H9 (cell line): ENCODE data around the gene MMS19. TPM values are rescaled to one million over a fixed set of nuclear protein-coding genes. Genes with fewer than 3 reads are reported as not detected.

ENCODE experiments used
- DNase-seq: peaks from one replicate; pipeline ENCODE4 v3.0.0-alpha.2; 2017
- H2AFZ ChIP-seq: one replicate; pipeline ENCODE4 v1.6.1; 2013; ENCODE audit warnings: mild to moderate bottlenecking, low read length, control low read depth, moderate library complexity
- H2AK5ac ChIP-seq: 2 replicates; pipeline ENCODE4 v1.6.1; 2013; ENCODE audit warnings: low read length, control low read depth, mixed read lengths; ENCODE audit not compliant: insufficient read length
- H2BK120ac ChIP-seq: one replicate; pipeline ENCODE4 v1.6.1; 2013; ENCODE audit warnings: low read depth, mild to moderate bottlenecking, low read length, control low read depth, inconsistent platforms; ENCODE audit not compliant: poor library complexity, severe bottlenecking
- H2BK12ac ChIP-seq: 2 replicates; pipeline ENCODE4 v1.6.1; 2013; ENCODE audit warnings: low read length, control low read depth, mixed read lengths, low read depth; ENCODE audit not compliant: insufficient read length
- H2BK15ac ChIP-seq: 2 replicates; pipeline ENCODE4 v1.6.1; 2013; ENCODE audit warnings: low read depth, low read length, control low read depth
- H2BK20ac ChIP-seq: one replicate; pipeline ENCODE4 v1.6.1; 2013; ENCODE audit warnings: low read depth, mild to moderate bottlenecking, low read length, control low read depth, inconsistent platforms; ENCODE audit not compliant: poor library complexity, severe bottlenecking
- H2BK5ac ChIP-seq: 2 replicates; pipeline ENCODE4 v1.6.1; 2013; ENCODE audit warnings: low read length, control low read depth, mixed read lengths; ENCODE audit not compliant: insufficient read length
- H3K14ac ChIP-seq: 2 replicates; pipeline ENCODE4 v1.6.1; 2013; ENCODE audit warnings: low read length, control low read depth; ENCODE audit not compliant: insufficient read depth
- H3K18ac ChIP-seq: 2 replicates; pipeline ENCODE4 v1.6.1; 2013; ENCODE audit warnings: low read depth, mild to moderate bottlenecking, mixed read lengths, low read length, control low read depth; ENCODE audit not compliant: insufficient read length
- H3K23ac ChIP-seq: 2 replicates; pipeline ENCODE4 v1.6.1; 2013; ENCODE audit warnings: low read length, control low read depth, mixed read lengths, low read depth; ENCODE audit not compliant: insufficient read length
- H3K23me2 ChIP-seq: 2 replicates; pipeline ENCODE4 v1.6.1; 2013; ENCODE audit warnings: low read depth, mild to moderate bottlenecking, mixed read lengths, low read length, control low read depth; ENCODE audit not compliant: insufficient read length, poor library complexity, severe bottlenecking
- H3K27ac ChIP-seq: 2 replicates; pipeline ENCODE4 v1.5.1; 2013; ENCODE audit warnings: low read length, control low read depth, mixed read lengths, low read depth; ENCODE audit not compliant: insufficient read length
- H3K27me3 ChIP-seq: 2 replicates; pipeline ENCODE4 v1.6.1; 2013; ENCODE audit warnings: low read length, control low read depth, inconsistent platforms; ENCODE audit not compliant: insufficient read depth
- H3K4ac ChIP-seq: 2 replicates; pipeline ENCODE4 v1.6.1; 2013; ENCODE audit warnings: low read depth, mild to moderate bottlenecking, control low read depth, inconsistent platforms, low read length, moderate library complexity
- H3K4me1 ChIP-seq: 2 replicates; pipeline ENCODE4 v1.6.1; 2013; ENCODE audit warnings: low read length, control low read depth, inconsistent platforms; ENCODE audit not compliant: insufficient read depth
- H3K4me2 ChIP-seq: 2 replicates; pipeline ENCODE4 v1.6.1; 2013; ENCODE audit warnings: low read length, control low read depth, mixed read lengths; ENCODE audit not compliant: insufficient read length, insufficient read depth
- H3K56ac ChIP-seq: 2 replicates; pipeline ENCODE4 v1.6.1; 2013; ENCODE audit warnings: low read depth, mild to moderate bottlenecking, mixed read lengths, low read length, control low read depth; ENCODE audit not compliant: insufficient read length
- H3K79me1 ChIP-seq: 2 replicates; pipeline ENCODE4 v1.6.1; 2013; ENCODE audit warnings: low read depth, mild to moderate bottlenecking, moderate library complexity, low read length, control low read depth, inconsistent platforms; ENCODE audit not compliant: insufficient read depth, poor library complexity, severe bottlenecking
- H3K79me2 ChIP-seq: 2 replicates; pipeline ENCODE4 v1.6.1; 2013; ENCODE audit warnings: low read length, control low read depth, inconsistent platforms; ENCODE audit not compliant: insufficient read depth
- H3K9ac ChIP-seq: 2 replicates; pipeline ENCODE4 v1.6.1; 2013; ENCODE audit warnings: low read length, control low read depth, mixed read lengths; ENCODE audit not compliant: insufficient read length; ENCODE audit errors: extremely low read depth
- H3K9me3 ChIP-seq: one replicate; pipeline ENCODE4 v1.6.1; 2013; ENCODE audit warnings: low read depth, low read length, inconsistent platforms; ENCODE audit not compliant: control insufficient read depth
- H3T11ph ChIP-seq: one replicate; pipeline ENCODE4 v1.6.1; 2013; ENCODE audit warnings: mild to moderate bottlenecking, low read length, control low read depth, inconsistent platforms
- H4K20me1 ChIP-seq: one replicate; pipeline ENCODE4 v1.6.1; 2013; ENCODE audit not compliant: control insufficient read depth, insufficient read length, insufficient read depth
- H4K5ac ChIP-seq: 2 replicates; pipeline ENCODE4 v1.6.1; 2013; ENCODE audit warnings: low read depth, mild to moderate bottlenecking, mixed read lengths, low read length, control low read depth; ENCODE audit not compliant: insufficient read length
- H4K8ac ChIP-seq: replicated peaks from 2 replicates; pipeline ENCODE4 v1.6.1; 2013; ENCODE audit warnings: low read length, control low read depth, mixed read lengths, low read depth; ENCODE audit not compliant: insufficient read length
- H4K91ac ChIP-seq: 2 replicates; pipeline ENCODE4 v1.6.1; 2013; ENCODE audit warnings: low read depth, mild to moderate bottlenecking, moderate library complexity, mixed read lengths, low read length, control low read depth; ENCODE audit not compliant: insufficient read length
- H3K27ac Mint-ChIP-seq, 3 experiments: 2 replicates in 2 of 3; 3 replicates in 1 of 3; pipeline ENCODE4 v1.8.0; 2020 to 2021; ENCODE audit warnings: mixed read lengths in 3 of 3, mild to moderate bottlenecking in 1 of 3, moderate library complexity in 1 of 3
- H3K27me3 Mint-ChIP-seq: 2 replicates; pipeline ENCODE4 v1.8.0; 2021; ENCODE audit warnings: low read depth, mild to moderate bottlenecking, moderate library complexity, mixed read lengths
- H3K36me3 Mint-ChIP-seq, 3 experiments: 2 replicates in 2 of 3; 3 replicates in 1 of 3; pipeline ENCODE4 v1.8.0; 2020 to 2021; ENCODE audit warnings: low read depth in 3 of 3, mixed read lengths in 3 of 3; ENCODE audit not compliant: insufficient read depth in 1 of 3
- H3K4me1 Mint-ChIP-seq, 2 experiments: 2 replicates each; pipeline ENCODE4 v1.8.0; 2020; ENCODE audit warnings: mixed read lengths in 2 of 2
- H3K4me3 Mint-ChIP-seq, 2 experiments: 2 replicates in 1 of 2; 3 replicates in 1 of 2; pipeline ENCODE4 v1.8.0; 2020 to 2021; ENCODE audit warnings: mild to moderate bottlenecking in 2 of 2, mixed read lengths in 2 of 2, moderate library complexity in 1 of 2
- H3K9me3 Mint-ChIP-seq, 2 experiments: 2 replicates in 1 of 2; 3 replicates in 1 of 2; pipeline ENCODE4 v1.8.0; 2020; ENCODE audit warnings: mild to moderate bottlenecking in 2 of 2, mixed read lengths in 2 of 2, moderate library complexity in 1 of 2
- WGBS: extraction: QIAGEN DNeasy Blood & Tissue Kit; methylation state at CpG from one replicate; pipeline ENCODE4 v1.1.7; 2013; ENCODE audit warnings: missing lambda C conversion rate, low lambda C conversion rate, mixed read lengths; ENCODE audit not compliant: insufficient read length; ENCODE audit errors: extremely low coverage; 5-methylcytosine and 5-hydroxymethylcytosine counted together
- total RNA-seq: library from RNA; stranded (reverse); gene quantifications from 2 replicates; pipeline ENCODE4 v1.2.1, GENCODE V29; 2021
- TF ChIP-seq, protein P1 (sequence below): fragments of 200-600 bp; sonication (generic); conservative IDR thresholded peaks from 3 replicates; pipeline ENCODE4 v1.8.0; 2021; ENCODE audit warnings: antibody characterized with exemption, mild to moderate bottlenecking

Gene MMS19
- total RNA-seq, 1 experiment from 2014 or later: 102 TPM

DNA sequence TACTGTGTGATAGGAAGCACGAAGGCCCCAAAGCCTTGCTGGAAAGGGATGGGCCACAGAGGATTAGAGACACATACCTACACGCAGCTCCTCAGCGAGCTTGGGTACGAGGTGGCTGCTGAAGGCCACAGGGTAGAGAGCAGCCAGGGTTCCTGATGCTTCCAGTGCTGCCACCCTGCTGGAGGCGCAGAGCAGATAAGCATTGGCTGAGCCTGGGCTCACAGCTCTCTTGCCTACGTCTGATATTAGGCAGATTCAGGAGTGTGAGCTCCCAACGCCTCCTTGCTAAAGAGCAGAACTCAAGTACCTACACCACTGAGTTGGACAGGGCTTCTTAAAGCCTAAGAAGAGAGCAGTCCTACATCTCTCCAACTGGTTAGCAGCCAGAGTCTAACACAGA, 32.2 kb downstream of the MMS19 start:
- H3K27me3 ChIP-seq: no peaks in the 10 kb centered on the region
- no CpG with 5 or more reads among the region's 7 CpGs for WGBS
- TF ChIP-seq, protein P1, sequence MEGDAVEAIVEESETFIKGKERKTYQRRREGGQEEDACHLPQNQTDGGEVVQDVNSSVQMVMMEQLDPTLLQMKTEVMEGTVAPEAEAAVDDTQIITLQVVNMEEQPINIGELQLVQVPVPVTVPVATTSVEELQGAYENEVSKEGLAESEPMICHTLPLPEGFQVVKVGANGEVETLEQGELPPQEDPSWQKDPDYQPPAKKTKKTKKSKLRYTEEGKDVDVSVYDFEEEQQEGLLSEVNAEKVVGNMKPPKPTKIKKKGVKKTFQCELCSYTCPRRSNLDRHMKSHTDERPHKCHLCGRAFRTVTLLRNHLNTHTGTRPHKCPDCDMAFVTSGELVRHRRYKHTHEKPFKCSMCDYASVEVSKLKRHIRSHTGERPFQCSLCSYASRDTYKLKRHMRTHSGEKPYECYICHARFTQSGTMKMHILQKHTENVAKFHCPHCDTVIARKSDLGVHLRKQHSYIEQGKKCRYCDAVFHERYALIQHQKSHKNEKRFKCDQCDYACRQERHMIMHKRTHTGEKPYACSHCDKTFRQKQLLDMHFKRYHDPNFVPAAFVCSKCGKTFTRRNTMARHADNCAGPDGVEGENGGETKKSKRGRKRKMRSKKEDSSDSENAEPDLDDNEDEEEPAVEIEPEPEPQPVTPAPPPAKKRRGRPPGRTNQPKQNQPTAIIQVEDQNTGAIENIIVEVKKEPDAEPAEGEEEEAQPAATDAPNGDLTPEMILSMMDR: no peak
- no peak overlapping the region for H3K56ac ChIP-seq
- no peaks in the 10 kb centered on the region for H3K4me1 ChIP-seq
- H2AK5ac ChIP-seq: no peak overlapping the region
- no peak overlapping the region for H3K18ac ChIP-seq
- H3K4me3 Mint-ChIP-seq: no peak overlapping the region
- H3K79me1 ChIP-seq: no peaks in the 10 kb centered on the region
- H3K27ac ChIP-seq: no peak overlapping the region
- H2AFZ ChIP-seq: no peak overlapping the region
- no peaks in the 10 kb centered on the region for H3K9me3 ChIP-seq
- no peaks in the 10 kb centered on the region for H4K20me1 ChIP-seq
- H3K23ac ChIP-seq: no peak overlapping the region
- no peaks in the 10 kb centered on the region for H3K9me3 Mint-ChIP-seq
- no peak overlapping the region for H2BK120ac ChIP-seq
- H3K27ac Mint-ChIP-seq: no peak overlapping the region
- H3K36me3 Mint-ChIP-seq: peaks cover 33 to 90% (median 72%) of the 10 kb centered on the region in 3 experiments
- H3K23me2 ChIP-seq: no peaks in the 10 kb centered on the region
- H3K4me1 Mint-ChIP-seq: no peaks in the 10 kb centered on the region
- no peak for DNase-seq
- no peak overlapping the region for H4K5ac ChIP-seq
- no peak overlapping the region for H3K4me2 ChIP-seq
- H3K9ac ChIP-seq: no peak overlapping the region
- no peak overlapping the region for H2BK20ac ChIP-seq
- no peak overlapping the region for H3K14ac ChIP-seq
- H3K79me2 ChIP-seq: no peaks in the 10 kb centered on the region
- no peak overlapping the region for H3T11ph ChIP-seq
- H3K4ac ChIP-seq: no peak overlapping the region
- no peak overlapping the region for H4K8ac ChIP-seq
- H4K91ac ChIP-seq: no peak overlapping the region
- H3K27me3 Mint-ChIP-seq: no peaks in the 10 kb centered on the region
- H2BK15ac ChIP-seq: no peak overlapping the region
- no peak overlapping the region for H2BK12ac ChIP-seq
- no peak overlapping the region for H2BK5ac ChIP-seq
